Activated T-cell treated with anti-CD3 and anti-CD28 coated beads for 48 hours (primary cell): Measurements from ENCODE around the gene TKTL1.

Experiments
- DNase-seq: peaks from one replicate; pipeline ENCODE4 v3.0.0-alpha.2; 2020; ENCODE audit warnings: low read depth

The TKTL1 gene

GRCh38 chrX:154362085-154362742 lies 66.6 kb downstream of the TKTL1 start:
- DNase-seq, result no peak

GRCh38 chrX:154363706-154364439 lies 68.3 kb downstream of the TKTL1 start:
- no peak for DNase-seq

DNA sequence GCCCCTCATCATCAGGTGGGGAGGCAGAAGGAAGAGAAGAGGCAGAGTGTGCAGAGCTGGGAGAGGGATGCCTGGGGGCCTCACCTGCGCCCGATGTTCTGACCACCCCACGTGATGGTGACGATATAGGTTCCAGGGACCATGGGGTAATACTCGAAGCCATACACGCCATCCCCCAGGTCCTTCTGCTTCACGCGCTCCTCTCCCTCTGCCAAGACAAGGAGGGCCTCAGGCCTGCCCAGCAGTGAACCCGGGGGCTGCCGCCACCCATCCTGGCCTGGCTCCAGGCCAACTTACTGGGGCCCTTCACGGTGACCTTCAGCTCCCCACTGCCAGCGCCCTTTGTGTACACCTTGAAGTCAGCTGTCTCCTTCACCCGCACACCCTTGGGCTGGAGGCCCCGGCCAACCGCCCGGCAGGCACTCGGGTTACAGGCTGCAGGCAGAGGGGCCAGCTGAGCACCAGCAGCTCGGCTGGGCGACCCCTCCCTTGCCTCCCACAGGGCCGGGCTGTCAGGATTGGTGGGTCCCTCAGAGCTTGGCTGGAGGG lies 69.5 kb downstream of the TKTL1 start:
- no peak for DNase-seq

DNA sequence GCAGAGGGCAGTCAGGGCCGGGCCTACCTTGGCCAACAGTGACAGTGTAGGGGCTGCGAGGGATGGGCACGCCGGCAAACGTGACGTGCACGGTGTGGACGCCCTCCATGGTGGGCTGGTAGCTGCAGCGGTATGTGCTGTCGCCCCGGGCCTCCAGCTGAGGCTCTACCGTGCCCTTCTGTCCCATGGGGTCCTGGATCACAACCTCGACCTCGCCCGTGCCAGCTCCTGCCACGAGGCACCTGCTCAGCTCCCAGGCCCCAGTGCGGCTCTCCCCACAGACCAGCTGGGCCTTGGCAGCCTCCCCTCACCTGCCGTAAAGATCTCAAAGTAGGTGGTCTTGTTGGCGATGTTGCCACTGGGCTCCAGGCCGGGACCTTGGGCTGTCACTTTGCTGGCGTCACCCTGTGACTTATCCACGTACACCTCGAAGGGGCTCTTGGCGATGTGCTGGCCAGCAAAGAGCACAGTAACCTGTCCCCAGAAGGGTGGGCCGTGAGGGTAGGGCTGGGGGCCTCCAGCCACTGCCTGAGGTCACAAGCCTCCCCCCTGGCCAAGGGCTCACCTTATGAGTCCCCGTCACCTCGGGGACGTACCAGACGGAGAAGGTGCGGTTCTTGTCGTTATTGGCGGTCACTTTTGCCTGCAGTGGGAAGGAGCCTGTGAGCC lies 70.5 kb downstream of the TKTL1 start:
- DNase-seq, result no peak

GRCh38 chrX:154366666-154367055 lies 71.1 kb downstream of the TKTL1 start:
- no peak for DNase-seq

DNA sequence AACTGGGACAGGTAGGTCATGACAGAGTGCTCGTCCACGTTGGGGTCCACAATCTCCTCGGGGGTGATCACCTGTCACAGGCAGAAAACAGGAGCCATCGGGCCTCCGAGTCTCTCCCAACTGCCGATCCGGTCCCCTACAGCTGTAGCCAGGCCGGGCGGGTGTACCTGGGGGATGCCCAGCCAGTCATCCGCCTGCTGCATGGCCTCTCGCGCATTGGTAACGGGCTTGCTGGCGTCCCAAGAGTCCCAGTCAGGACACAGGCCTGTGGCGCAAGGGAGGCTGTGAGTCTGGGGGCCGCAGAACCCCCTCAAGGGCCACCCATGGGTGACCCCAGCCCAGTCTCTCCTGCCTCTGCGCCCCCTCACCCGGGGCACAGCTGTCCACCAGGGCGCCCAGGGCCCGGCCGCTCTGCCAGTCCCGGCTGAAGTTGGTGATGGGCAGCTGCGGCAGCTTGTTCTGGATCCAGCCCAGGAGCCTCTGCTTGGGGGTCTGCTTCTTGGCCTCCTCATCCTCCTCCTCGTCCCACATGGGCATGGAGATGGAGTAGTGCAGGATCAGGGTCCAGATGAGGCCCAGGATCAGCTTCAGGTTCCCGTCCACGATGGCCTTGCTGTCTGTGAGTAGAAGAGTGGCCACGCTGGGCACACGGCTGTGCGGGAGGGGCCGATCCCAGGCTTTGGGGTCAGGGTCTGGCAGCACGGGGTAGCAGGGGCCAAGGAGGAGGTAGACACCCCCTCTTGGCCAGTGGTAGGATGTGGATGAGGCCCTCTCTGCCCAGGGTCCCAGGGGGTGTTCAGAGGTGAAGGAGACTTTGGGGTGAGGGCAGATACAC lies 72.1 kb downstream of the TKTL1 start:
- no peak for DNase-seq

- DNase-seq, result peak; percentile 84
Observed at GRCh38 chrX:154368630-154369448, 73.2 kb downstream of the TKTL1 start.

- DNase-seq, result peak; percentile 61
Observed at GRCh38 chrX:154369449-154370299, 74.1 kb downstream of the TKTL1 start.

DNA sequence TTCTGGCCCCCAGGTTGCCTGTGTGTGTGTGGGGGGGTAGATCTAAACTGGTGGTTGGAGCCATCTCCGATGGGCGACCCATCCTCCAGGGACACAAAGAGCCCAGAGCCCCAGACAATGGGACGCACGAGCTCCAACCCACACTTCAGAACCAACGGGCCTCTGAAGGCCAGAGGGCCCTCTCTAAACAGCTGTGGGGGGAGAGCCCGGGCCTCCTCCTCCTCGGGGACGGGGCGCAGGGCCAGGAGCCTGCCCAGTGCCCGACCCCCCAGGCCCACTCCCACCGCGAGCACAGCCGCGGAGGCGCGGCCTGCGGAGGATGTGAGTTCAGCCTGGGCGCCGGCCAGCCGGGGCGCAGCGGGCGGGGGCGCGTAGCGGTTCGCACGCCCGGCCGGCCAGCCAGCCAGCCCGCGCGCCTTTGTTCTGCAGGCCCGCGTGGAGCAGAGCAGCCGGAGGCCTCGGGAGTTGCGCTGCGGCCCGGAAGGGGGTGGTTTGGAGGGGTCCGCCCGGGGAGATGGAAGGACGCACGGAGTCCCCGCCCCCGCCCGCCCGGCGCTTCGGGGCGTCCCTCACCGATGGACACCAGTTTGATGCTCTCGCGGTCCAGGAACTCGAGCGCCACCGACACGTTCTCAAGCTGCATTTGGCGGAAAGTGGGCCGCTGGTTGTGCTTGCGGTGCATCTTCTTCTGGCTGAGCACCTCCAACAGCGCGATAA lies 74.9 kb downstream of the TKTL1 start:
- DNase-seq, result no peak

DNA sequence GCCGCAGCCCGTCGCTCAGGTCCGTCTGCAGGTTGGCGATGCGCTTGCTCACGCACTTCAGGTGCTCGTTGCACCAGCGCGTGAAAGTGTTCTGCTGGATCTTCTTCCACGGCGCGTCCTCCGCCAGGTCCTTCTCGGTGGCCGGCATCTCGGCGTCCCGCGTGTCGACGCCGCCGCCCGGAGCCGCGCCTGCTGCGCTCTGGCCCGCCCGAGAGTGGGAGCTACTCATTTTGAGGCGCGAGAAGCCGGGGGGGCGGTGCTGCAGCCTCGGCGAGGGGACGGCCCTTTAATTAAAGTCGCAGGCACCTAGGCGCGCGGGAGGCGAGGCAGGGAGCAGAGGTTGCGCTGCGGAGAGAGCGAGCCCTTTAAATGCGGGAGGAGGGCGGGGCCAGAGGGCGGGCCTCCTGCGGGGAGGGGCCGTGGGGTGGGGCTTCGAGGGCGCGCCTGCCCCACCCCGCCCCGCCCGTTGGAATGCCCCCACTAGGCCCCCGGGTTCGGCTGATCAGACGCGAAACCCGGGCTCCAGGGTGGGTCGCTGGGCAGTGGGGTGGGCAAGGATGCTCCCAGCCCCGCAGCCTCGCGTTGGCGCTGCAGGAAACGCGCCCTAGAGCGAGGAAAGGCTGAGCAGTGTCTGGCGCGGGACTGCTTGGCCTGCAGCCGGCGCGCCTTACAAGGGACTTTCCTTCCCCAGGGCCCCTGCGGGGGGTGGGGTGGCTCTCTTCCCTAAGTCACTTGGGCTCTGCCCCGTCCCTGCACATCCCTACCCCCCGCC lies 75.6 kb downstream of the TKTL1 start:
- peak; percentile 86 for DNase-seq

GRCh38 chrX:154371789-154372300 lies 76.2 kb downstream of the TKTL1 start:
- DNase-seq, result no peak

- DNase-seq, result no peak
Observed at GRCh38 chrX:154372612-154373022, 77.0 kb downstream of the TKTL1 start.

- DNase-seq, result no peak
Observed at GRCh38 chrX:154373340-154374306, 78.0 kb downstream of the TKTL1 start.

DNA sequence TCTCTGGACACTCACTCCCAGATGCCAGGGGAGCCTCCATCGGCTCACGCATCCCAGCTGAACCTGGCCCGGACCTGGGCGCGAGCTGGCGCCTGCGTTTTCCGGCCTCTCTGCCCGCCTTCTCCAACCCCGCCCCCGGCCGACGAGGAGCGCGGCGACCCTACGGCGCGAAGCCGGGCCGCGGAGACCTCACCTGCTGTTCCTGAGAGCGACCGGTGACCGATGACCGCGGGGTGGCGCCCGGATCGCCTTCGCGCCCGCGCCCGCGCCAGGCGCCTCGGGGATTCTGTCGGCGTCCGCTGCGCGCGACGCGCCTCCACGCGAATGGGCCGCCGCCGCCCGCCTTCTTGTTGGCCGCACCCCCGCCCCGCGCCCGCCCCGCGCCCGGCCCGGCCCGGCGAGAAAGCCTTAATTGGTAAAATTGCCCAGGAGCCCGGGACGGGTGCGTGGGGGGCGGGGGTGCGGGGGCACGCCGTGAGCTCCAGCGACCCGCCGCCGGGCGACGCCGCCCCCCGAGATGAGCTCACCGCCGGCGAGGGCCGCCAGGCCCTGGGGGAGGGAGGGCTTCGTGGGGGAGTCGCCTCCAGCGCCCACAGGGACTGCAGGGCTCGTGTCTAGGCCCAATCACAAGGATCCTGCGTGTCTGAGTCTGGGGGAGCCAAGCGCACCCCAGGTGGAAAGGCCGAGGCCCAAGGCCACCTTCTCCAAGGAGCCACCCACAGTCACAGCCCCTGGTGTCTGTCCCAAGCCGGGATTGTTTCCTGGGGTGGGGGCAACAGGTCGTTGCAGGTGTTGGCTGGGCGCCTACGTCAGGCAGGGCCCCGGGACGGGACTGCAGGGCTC lies 78.9 kb downstream of the TKTL1 start, which contains the start of gene FLNA:
TSS of gene FLNA (minus strand) at position 322 of the 843 bp plus-strand sequence. CDS start 3,389 bp downstream, outside the sequence.
- DNase-seq, result peak; percentile 41

- no peak for DNase-seq
Observed at GRCh38 chrX:154375156-154375504, 79.5 kb downstream of the TKTL1 start.

- DNase-seq, result no peak
Observed at GRCh38 chrX:154376774-154377173, 81.2 kb downstream of the TKTL1 start.
